ENCODE data around the gene SOAT2. TPM values are rescaled to one million over a fixed set of nuclear protein-coding genes. Genes with fewer than 3 reads are reported as not detected.

Gene SOAT2
- total RNA-seq, 6 donors from 2014 or later, result 0.11 to 3.1 (median 0.13) TPM; not detected in 3

DNA sequence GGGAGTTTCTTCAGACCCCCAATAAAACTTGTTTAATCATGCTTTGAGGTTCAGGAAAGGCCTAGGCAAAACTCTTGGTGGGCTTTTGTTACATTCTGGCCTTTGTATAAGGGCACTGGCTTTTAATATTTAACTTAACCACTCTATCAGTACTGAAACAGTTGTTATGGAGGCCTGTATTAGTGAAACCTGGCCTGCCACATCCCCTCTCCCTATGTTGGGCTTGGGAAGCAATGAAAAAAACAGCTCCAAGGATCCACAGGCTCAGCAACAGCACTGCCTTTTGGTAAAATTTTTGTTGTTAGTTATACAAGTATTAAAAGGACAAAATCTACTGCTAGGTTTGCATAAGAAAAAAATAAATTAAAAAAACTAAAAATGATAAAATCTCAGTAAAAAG, 10.7 kb downstream of the SOAT2 start:
- H3K27ac ChIP-seq, result no peak overlapping the region

GRCh38 chr12:53115112-53115890, 12.0 kb downstream of the SOAT2 start:
- Histone ChIP-seq H3K4me3 (no peak overlapping the region), H3K27ac (no peak overlapping the region), H3K27me3 (no peaks in the 10 kb centered on the region), H3K9me3 (no peaks in the 10 kb centered on the region), H3K4me1 (no peaks in the 10 kb centered on the region), H3K36me3 (no peaks in the 10 kb centered on the region)
- DNase-seq, result peak in 1 of 2 donors; percentile 79
- no peak for ATAC-seq (ENCODE audit: low FRiP score in 2 of 2)
- TF ChIP-seq POLR2AphosphoS5 (IDR thresholded peaks at IDR 0.05), result no peak
- no peak for TF ChIP-seq POLR2A (IDR thresholded peaks at IDR 0.05)
- TF ChIP-seq, protein P1, sequence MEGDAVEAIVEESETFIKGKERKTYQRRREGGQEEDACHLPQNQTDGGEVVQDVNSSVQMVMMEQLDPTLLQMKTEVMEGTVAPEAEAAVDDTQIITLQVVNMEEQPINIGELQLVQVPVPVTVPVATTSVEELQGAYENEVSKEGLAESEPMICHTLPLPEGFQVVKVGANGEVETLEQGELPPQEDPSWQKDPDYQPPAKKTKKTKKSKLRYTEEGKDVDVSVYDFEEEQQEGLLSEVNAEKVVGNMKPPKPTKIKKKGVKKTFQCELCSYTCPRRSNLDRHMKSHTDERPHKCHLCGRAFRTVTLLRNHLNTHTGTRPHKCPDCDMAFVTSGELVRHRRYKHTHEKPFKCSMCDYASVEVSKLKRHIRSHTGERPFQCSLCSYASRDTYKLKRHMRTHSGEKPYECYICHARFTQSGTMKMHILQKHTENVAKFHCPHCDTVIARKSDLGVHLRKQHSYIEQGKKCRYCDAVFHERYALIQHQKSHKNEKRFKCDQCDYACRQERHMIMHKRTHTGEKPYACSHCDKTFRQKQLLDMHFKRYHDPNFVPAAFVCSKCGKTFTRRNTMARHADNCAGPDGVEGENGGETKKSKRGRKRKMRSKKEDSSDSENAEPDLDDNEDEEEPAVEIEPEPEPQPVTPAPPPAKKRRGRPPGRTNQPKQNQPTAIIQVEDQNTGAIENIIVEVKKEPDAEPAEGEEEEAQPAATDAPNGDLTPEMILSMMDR (IDR thresholded peaks at IDR 0.05), result no peak
- TF ChIP-seq EP300 (IDR thresholded peaks at IDR 0.05), result no peak
- 90 to 92% methylated on average over 23 to 32 of the region's 33 CpGs for WGBS, 2 donors

More for the DNA sequence above, 10.7 kb downstream of the SOAT2 start:
- Histone ChIP-seq H3K4me3 (no peak overlapping the region), H3K9me3 (no peaks in the 10 kb centered on the region), H3K27me3 (no peaks in the 10 kb centered on the region), H3K4me1 (no peaks in the 10 kb centered on the region), H3K36me3 (no peaks in the 10 kb centered on the region)
- no peak for ATAC-seq (ENCODE audit: low FRiP score in 2 of 2)
- DNase-seq, result no peak
- TF ChIP-seq POLR2AphosphoS5 (IDR thresholded peaks at IDR 0.05), result no peak
- TF ChIP-seq, protein P1 (IDR thresholded peaks at IDR 0.05), result no peak
- TF ChIP-seq EP300 (IDR thresholded peaks at IDR 0.05), result no peak
- TF ChIP-seq POLR2A (IDR thresholded peaks at IDR 0.05), result no peak

GRCh38 chr12:53115891-53116648, 12.8 kb downstream of the SOAT2 start:
- H3K27me3 ChIP-seq, result no peaks in the 10 kb centered on the region
- TF ChIP-seq, protein P1 (IDR thresholded peaks at IDR 0.05), result no peak
- no peak for TF ChIP-seq POLR2A (IDR thresholded peaks at IDR 0.05)
- no peak for TF ChIP-seq POLR2AphosphoS5 (IDR thresholded peaks at IDR 0.05)
- no peak for TF ChIP-seq EP300 (IDR thresholded peaks at IDR 0.05)
- no peaks in the 10 kb centered on the region for H3K4me1 ChIP-seq
- ATAC-seq (ENCODE audit: low FRiP score in 2 of 2), result no peak
- no peak overlapping the region for H3K27ac ChIP-seq
- DNase-seq, result no peak
- H3K4me3 ChIP-seq, result no peak overlapping the region
- 83 to 98% methylated on average over 5 to 8 of the region's 8 CpGs for WGBS, 2 donors
- no peaks in the 10 kb centered on the region for H3K36me3 ChIP-seq
- H3K9me3 ChIP-seq, result no peaks in the 10 kb centered on the region

DNA sequence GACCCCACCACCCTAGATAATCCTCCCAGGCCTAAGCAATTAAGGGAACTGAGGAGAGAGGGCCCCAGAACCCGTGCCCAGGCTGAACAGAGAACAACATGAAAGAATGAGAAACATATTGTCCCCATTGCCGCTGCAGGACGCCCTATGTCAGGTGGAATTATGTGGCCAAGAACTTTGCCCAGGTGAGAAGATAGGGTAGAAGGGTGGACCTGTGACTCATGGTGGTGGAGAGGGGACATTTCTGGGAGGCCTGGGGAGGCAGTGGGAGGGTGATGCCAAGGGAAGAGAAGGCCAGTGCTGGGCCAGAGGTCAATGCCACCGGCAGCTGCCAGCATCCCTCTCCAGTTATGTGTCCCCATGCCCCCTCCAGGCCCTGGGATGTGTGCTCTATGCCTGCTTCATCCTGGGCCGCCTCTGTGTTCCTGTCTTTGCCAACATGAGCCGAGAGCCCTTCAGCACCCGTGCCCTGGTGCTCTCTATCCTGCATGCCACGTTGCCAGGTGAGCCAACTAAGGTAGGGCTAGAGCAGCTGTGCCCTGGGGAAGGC, 15.5 kb downstream of the SOAT2 start:
- no peaks in the 10 kb centered on the region for H3K27me3 ChIP-seq
- no peak for DNase-seq
- no peak overlapping the region for H3K4me3 ChIP-seq
- ATAC-seq (ENCODE audit: low FRiP score in 2 of 2), result no peak
- no peaks in the 10 kb centered on the region for H3K36me3 ChIP-seq
- WGBS, 2 donors, result 85 to 93% methylated on average over 8 of the region's 8 CpGs
- TF ChIP-seq POLR2AphosphoS5 (IDR thresholded peaks at IDR 0.05), result no peak
- no peak for TF ChIP-seq EP300 (IDR thresholded peaks at IDR 0.05)
- TF ChIP-seq, protein P1 (IDR thresholded peaks at IDR 0.05), result no peak
- TF ChIP-seq POLR2A (IDR thresholded peaks at IDR 0.05), result no peak
- H3K27ac ChIP-seq, result no peak overlapping the region
- no peaks in the 10 kb centered on the region for H3K9me3 ChIP-seq
- H3K4me1 ChIP-seq, result no peaks in the 10 kb centered on the region
